Breast epithelium (tissue), 3 donors: ENCODE measurements around the gene CDCP2.

Source experiments
- CTCF ChIP-seq, 3 donors: fragments of 450-650 bp; IDR thresholded peaks; one replicate each; pipeline ENCODE4 v1.5.1; 2016 to 2017; ENCODE audit warnings: antibody characterized with exemption in 3 of 3, mild to moderate bottlenecking in 3 of 3, moderate library complexity in 3 of 3
- POLR2AphosphoS5 ChIP-seq, 3 donors: sonication (generic); formaldehyde crosslinking; IDR thresholded peaks; one replicate each; pipeline ENCODE4 v1.6.1; 2017; ENCODE audit warnings: antibody characterized with exemption in 3 of 3

GRCh38 chr1:54120018-54120697, 32.6 kb downstream of the CDCP2 start:
- no peak for TF ChIP-seq CTCF (IDR thresholded peaks at IDR 0.05)
- no peak for TF ChIP-seq POLR2AphosphoS5 (IDR thresholded peaks at IDR 0.05)
